ENCODE results near the gene HBG1. TPM values are rescaled to one million over a fixed set of nuclear protein-coding genes. Genes with fewer than 3 reads are reported as not detected.

Gene HBG1
- total RNA-seq, 1 experiment from 2014 or later: not detected

DNA sequence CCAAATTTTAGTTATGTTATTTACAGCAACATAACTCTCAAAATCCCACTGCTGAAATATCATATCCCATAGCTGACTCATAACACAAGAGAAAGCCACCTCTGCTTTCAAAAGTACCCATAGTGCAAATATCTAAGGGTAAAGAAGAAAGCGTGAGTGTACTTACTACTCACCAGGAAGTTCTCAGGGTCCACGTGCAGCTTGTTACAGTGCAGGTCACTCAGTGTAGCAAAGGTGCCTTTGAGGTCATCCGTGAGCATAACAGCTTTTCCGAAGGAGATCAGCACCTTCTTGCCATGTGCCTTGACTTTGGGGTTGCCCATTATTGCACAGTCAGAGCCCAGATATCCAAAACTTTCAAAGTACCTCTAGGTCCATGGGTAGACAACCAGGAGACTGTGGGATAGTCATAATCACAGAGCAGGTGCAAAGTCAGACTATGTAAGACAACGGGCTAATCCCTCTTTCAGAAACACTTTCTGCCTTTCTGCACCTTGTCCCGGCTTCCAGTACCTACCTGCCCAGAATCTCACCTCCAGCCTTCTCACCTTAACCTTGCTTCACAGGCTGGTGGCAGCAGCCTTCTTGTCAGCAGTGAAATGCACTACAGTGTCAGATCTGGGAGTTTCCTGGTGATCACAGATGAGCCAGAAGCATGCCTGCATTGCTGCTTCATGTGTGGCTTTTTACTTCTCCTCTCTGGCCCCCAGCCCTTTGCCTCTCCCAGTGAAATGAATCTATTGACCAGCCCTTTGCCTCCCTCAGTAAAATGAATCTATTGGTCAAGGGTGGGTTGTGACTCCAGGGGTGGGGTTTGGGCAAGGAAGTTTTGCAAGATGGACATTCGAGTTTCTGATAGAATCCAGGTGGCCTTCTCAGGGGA lies 6.5 kb downstream of the HBG1 start:
- no CpG with 5 or more reads among the region's 7 CpGs for WGBS (ENCODE audit: extremely low coverage, insufficient read length, low lambda C conversion rate)
- Histone ChIP-seq H3K79me1 (ENCODE audit: insufficient read depth, low read depth, low read length, poor library complexity, severe bottlenecking) (no peaks in the 10 kb centered on the region), H2BK120ac (ENCODE audit: low read depth, low read length, poor library complexity, severe bottlenecking) (no peak overlapping the region), H2BK20ac (ENCODE audit: low read depth, low read length, poor library complexity, severe bottlenecking) (no peak overlapping the region), H3K4me2 (ENCODE audit: insufficient read depth, insufficient read length, low read length) (no peak overlapping the region), H3K4ac (ENCODE audit: low read depth, low read length) (no peak overlapping the region), H2BK15ac (ENCODE audit: low read depth, low read length) (no peak overlapping the region), H4K20me1 (ENCODE audit: control insufficient read depth, insufficient read depth, insufficient read length) (no peaks in the 10 kb centered on the region), H2BK12ac (ENCODE audit: insufficient read length, low read depth, low read length) (no peak overlapping the region), H2AFZ (ENCODE audit: low read length) (no peak overlapping the region), H3K27ac (ENCODE audit: insufficient read length, low read depth, low read length) (no peak overlapping the region), H3K79me2 (ENCODE audit: insufficient read depth, low read length) (no peaks in the 10 kb centered on the region), H3K9me3 (ENCODE audit: control insufficient read depth, low read depth, low read length) (no peaks in the 10 kb centered on the region), H3K23me2 (ENCODE audit: insufficient read length, low read depth, low read length, poor library complexity, severe bottlenecking) (no peaks in the 10 kb centered on the region), H3K23ac (ENCODE audit: insufficient read length, low read depth, low read length) (no peak overlapping the region), H3K27me3 (ENCODE audit: insufficient read depth, low read length) (no peaks in the 10 kb centered on the region), H4K8ac (replicated peaks; ENCODE audit: insufficient read length, low read depth, low read length) (no peak overlapping the region), H3K18ac (ENCODE audit: insufficient read length, low read depth, low read length) (no peak overlapping the region), H3T11ph (ENCODE audit: low read length) (no peak overlapping the region), H4K91ac (ENCODE audit: insufficient read length, low read depth, low read length) (no peak overlapping the region), H3K14ac (ENCODE audit: insufficient read depth, low read length) (no peak overlapping the region), H4K5ac (ENCODE audit: insufficient read length, low read depth, low read length) (no peak overlapping the region), H3K4me1 (ENCODE audit: insufficient read depth, low read length) (no peaks in the 10 kb centered on the region), H3K56ac (ENCODE audit: insufficient read length, low read depth, low read length) (no peak overlapping the region), H2BK5ac (ENCODE audit: insufficient read length, low read length) (no peak overlapping the region), H2AK5ac (ENCODE audit: insufficient read length, low read length) (no peak overlapping the region), H3K9ac (ENCODE audit: extremely low read depth, insufficient read length, low read length) (no peak overlapping the region)
- DNase-seq: no peak
- H3K27ac Mint-ChIP-seq: no peak overlapping the region; a peak in 1 of 7 replicates
- H3K4me1 Mint-ChIP-seq: no peaks in the 10 kb centered on the region
- no peaks in the 10 kb centered on the region for H3K9me3 Mint-ChIP-seq
- no peak overlapping the region for H3K4me3 Mint-ChIP-seq
- TF ChIP-seq, protein P1, sequence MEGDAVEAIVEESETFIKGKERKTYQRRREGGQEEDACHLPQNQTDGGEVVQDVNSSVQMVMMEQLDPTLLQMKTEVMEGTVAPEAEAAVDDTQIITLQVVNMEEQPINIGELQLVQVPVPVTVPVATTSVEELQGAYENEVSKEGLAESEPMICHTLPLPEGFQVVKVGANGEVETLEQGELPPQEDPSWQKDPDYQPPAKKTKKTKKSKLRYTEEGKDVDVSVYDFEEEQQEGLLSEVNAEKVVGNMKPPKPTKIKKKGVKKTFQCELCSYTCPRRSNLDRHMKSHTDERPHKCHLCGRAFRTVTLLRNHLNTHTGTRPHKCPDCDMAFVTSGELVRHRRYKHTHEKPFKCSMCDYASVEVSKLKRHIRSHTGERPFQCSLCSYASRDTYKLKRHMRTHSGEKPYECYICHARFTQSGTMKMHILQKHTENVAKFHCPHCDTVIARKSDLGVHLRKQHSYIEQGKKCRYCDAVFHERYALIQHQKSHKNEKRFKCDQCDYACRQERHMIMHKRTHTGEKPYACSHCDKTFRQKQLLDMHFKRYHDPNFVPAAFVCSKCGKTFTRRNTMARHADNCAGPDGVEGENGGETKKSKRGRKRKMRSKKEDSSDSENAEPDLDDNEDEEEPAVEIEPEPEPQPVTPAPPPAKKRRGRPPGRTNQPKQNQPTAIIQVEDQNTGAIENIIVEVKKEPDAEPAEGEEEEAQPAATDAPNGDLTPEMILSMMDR (conservative IDR thresholded peaks at IDR 0.05): no peak
- H3K36me3 Mint-ChIP-seq (ENCODE audit: insufficient read depth in 1 of 3, low read depth in 3 of 3): no peaks in the 10 kb centered on the region
- peaks cover 2% of the 10 kb centered on the region for H3K27me3 Mint-ChIP-seq (ENCODE audit: low read depth)
